ENCODE data around the gene ANXA4.
"Not testable (repeated sequence)": the region's sequence is repeated elsewhere in the genome, so short reads cannot be mapped to it uniquely, and the experiment has no call there.

Gene ANXA4

DNA sequence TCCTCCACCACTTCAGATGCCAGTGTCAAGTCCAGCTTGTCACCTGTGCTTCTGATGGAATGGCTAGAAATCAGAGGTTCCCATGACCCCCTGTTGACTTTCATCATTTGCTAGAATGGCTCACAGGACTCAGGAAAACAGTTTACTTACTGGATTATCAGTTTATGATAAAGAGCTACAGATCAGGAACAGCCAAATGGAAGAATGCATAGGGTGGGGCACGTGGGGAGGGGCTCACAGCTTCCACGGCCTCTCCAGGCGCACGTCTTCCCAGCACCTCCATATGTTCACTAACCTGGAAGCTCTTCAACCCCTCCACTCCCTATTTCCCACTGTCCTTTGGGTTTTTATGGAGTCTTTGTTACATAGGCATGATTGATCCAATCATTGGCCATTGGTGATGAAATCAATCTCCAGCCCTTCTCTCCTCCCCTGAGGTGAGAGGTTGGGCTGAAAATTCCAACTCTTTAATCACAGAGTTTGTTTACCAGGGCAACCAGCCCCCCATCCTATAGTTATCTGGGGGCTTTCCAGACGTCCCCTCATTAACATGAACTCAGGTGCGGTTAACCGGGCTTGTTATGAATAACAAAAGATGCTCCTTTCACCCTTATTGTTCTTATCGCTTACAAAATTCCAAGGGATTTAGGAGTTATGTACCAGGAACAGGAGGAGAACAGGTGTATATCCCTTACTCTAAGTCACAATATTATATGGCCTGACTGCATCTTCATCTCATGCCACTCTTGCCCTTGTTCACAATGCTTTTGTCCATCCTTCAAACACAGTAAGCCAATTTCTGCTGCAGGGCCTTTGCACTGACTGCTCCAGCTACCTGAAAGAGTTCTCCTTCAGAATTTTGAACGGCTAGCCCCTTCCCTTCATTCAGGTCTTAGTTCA, 35.2 kb downstream of the ANXA4 start:
- no peak for DNase-seq (ENCODE audit: low read depth in 2 of 2)

DNA sequence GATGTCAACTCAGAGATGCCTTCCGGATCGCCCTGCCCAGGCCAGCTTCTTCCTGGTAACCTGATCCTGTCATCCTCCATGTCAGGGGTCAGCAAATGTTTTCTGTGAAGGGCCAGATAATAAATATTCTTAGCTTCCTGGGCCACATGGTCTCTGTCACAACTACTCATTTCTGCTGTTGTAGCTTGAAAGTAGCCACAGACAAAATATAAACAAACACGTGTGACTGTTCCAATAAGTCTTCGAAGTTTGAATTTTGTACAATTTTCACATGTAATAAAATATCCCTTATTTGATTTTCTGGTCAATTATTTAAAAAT, 35.8 kb downstream of the ANXA4 start:
- DNase-seq (ENCODE audit: low read depth in 2 of 2) = no peak

DNA sequence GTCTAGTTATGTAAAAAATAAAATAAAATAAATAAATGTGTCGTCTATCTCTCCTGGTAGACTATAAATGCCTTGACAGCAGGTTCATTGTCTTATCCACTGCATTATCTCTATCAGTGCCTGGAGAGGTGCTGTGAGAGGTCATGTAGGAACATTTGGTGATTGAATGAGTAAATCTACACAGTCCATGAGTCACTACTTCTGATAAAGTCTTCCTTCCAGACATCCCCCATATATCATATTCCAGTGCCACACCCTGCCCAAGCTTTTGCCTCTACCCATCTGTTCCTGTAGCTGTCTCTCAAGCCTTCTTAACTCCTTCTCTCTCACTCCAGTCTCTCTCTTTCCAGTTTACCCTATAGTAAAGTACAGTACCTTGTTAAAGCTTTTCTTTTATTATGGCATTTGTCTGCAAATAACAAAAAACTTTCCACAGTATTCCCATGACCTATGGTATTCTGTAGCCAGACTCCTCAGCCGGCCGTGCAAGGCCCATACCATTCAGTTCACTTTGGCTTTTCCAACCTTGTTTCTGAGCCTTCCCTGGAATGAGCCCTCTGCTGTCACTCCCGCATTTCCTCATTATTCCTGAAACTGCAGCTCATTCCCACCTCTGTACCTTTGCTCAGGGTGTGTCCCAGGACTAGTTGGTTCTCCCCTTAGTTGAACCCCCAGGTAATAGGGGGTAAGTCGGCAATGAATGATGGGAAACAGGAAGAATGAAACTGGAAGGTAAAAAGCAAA, 37.5 kb downstream of the ANXA4 start:
- no peak for DNase-seq (ENCODE audit: low read depth in 2 of 2)

DNA sequence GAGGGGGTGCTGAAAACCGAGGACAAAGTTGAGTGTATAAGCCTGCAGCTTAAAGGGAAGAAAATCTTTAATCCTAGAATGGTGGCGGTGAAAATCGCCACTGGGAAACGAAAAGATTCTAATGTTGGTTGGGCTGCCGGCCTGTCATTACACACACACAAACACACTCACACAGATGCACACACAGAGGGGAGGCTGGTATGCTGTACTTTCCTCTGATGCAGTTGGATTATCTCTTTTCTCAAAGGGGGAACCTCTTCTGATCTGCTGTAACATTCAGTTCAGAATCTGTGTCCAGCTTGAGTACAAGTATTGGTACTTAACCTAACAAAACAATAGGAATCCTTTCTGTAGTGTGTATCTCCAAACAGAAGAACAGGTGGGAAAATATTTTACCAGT, 39.0 kb downstream of the ANXA4 start:
- no peak for DNase-seq (ENCODE audit: low read depth in 2 of 2)

DNA sequence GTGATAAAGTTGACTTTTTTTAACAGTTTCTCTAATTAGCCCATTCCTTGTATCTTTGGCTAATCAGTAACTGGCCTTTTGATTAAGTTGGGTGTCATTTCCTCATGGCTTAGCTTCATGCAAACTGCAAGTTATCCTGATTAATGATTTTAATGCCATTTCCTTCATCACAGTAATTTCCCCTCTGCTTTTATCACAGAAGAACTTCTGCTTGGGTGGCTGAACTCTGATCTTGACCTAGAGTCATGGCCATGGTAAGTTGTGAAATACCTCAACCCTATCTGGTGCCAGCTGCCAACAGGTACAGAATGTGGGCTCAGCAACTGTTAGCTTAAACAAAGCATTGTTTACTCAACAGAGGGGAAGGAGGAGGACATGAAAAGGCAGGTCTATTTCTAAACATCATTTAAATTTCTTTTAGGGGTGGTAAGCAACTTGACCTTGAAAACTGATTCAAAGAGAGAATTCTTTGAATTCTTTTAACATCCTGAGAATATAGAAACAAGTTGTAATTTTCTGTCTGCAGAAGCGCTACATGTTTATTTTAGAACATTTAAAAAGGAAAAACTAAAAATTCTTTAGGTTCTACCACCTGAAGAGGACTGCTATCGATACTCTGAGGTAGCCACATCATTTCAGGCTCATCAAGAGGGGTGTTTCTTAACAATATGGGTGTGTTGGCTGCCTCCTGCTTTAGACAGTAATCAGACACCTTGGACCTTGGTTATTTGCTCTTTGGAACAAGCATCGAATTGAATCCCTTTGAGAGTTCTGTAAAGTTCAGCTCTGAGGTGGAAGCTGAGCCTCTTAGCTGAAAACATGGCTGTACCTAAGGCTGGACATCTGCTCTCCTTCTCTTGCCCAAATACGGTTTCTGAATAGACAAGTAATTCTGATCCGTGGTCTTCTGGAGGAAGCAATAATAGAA, 39.7 kb downstream of the ANXA4 start:
- no peak for DNase-seq (ENCODE audit: low read depth in 2 of 2)

DNA sequence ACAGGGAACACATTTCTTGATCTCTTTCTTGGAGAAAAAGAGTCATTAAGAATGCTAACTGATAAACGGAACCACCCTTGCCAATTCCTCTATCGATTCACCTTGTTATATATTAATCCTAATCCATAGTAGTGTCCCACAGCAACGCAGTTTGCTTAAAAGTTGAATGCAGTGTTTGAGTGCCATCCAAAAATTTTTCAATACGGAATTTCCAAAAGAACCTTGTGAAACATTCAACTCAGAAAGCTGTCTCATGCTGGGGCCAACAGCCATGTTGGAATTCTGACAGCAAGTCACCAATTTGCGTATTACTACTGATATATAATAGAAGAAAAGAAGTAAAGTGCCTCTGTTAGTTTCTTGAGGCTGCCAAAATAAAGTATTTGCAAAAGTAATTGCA, 42.3 kb downstream of the ANXA4 start:
- DNase-seq (ENCODE audit: low read depth in 2 of 2) = no peak

DNA sequence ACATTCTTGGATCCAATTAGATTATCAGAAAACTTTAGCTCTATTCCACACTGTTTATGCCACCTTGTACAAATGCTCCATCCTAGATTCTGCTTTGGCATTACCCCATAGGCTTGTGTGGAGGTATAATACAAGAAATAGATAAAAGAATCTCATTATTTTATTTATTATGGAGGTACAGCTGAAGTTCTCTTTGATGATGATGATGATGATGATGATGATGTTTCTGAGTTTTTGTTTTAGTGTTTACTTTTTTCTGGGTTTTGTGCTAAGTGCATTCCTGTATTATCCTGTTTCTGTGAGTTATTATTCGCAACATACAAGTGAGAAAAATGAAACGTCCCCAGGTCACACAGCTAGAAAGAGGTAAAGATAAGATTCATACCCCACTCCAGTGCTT, 43.4 kb downstream of the ANXA4 start:
- no peak for DNase-seq (ENCODE audit: low read depth in 2 of 2)

DNA sequence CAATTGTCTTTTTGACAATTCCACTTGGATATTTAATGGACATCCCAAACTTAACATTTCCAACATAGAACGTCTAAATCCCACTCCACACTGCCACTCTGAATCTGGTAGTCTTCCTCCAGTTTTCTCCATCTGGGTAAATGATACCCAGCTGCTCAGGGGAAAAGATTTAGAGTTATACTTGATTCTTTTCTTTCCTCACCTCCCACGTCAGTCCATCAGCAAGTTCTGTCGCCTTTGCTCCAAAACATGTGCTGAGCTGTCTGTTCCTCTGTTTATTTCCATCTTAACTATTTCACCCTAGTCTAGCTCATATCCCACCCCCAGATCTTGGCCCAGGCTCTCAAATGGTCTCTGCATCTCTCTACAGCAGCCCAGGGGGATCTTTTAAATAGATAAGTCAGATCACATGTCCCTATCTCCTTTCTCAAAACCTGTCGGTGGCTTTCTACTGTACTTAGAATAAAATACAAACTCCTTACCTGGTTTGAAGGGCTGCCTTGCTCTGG, 44.2 kb downstream of the ANXA4 start:
- no peak for DNase-seq (ENCODE audit: low read depth in 2 of 2)

DNA sequence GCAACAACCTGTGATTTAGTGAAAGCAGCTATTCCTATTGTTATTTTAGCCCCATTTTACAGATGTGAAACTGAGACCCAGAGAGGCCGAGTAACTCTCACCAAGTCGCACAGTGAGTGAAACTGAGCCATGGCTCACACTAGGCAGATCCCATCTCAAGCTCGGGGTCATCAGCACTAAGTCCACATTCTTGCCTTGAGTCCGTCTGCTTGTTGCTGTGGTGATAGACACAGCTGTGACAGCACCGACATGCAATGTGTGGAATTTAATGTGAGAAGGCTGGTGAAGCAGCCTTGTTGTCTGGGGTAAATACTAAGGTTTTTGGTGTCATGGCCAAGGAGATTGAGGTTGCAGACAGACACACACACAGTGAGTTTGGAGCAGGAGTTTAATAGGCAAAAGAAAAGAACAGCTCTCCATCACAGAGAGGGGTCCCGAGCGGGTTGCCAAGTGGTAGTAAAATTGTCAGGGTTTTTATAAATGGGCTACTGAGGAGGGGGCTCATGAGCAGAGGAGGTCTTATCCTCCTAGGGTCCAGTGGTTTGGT, 47.3 kb downstream of the ANXA4 start:
- DNase-seq (ENCODE audit: low read depth in 2 of 2) = no peak

DNA sequence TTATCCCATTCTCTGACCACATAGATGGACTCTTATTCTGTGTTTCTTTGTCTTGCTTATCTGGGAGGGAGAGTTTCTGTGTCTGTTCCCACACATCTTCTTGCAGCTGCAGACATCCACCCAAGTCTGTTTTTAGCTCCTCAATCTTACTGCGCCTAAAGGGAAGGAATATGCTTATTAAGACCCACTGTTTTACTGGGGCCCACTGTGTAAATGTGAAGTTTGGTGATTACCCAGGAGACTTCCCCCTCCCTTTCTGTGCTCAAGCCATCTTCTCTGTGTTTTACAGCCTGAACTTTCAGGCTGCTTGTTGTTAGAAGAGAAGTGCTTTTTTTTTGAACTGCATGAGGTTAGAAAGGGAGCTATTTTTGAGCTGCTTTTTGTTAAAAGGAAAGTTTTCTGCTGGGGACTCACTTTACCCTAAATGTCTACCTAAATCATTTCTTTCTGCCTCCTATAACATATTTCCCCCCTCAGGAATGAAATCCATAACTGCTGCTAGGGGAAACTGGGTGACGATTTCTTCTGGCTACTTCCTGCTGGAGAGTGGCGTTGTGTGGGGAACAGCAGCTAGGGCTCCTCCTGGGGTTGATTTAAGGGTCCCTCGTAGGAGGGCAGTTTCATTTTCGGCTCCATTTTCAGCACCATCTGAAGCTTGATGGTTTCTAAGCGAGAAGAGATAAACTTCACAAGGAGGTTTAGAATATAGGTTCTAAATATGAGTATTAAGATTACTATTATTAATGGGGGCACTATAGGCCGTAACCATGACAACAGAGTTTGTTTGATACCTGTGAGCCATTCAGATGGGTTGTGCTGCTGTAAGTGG, 48.1 kb downstream of the ANXA4 start:
- no peak for DNase-seq (ENCODE audit: low read depth in 2 of 2)

DNA sequence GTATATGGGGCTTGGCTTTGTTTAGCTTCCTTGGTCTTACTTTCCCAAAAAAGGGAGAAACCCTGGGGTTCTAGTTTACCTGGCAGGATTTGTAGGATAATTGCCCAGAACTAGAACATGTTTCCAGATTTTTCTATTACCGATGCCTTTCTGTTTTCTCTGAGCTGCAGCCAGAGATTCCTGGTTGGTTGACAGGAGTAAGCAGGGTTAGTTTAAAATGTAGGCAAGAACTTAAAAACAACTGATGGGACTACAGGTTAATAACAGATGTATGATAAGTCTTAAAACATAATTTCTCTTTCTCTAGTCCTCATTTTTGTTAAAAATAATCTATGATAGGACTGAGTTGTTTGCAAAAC, 48.6 kb downstream of the ANXA4 start:
- no peak for DNase-seq (ENCODE audit: low read depth in 2 of 2)

DNA sequence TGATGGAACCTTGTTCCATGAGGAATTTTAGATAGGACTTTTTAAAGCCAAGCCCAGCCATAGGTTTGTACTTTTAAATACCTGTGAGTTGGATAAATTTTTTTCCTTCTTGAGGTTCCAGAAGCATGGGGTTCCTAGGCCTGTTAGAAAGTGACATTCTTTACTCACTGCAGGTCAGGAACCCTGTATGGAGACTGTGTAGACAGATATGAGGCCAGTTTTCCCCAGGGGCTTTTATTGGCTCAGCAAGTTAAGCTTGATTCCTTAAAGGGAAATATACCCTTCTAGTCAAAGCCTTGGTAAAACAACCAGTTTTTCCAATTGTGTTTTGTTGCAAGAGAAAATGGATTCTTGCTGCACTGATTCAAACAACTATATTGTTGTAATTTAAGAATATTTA, 49.1 kb downstream of the ANXA4 start:
- no peak for DNase-seq (ENCODE audit: low read depth in 2 of 2)

DNA sequence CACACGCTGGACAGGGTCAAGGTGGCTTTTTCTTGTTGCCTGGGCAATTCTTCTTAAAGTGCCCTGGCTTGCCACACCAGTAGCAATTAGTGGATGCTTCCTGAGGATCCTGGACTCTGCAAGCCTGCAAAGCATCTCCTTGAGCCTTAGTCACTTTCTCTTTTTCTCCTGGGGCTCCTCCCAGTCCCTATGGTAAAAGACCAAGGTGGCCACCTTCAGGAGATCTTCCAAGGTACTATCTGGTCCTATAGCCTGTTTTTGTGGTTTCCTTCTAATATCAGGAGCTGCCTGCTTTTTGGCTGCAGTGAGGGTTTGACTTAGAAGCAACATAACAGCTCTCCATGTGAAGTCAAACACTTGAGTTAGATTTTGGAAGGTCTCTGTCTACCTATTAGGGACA, 54.2 kb downstream of the ANXA4 start:
- no peak for DNase-seq (ENCODE audit: low read depth in 2 of 2)

DNA sequence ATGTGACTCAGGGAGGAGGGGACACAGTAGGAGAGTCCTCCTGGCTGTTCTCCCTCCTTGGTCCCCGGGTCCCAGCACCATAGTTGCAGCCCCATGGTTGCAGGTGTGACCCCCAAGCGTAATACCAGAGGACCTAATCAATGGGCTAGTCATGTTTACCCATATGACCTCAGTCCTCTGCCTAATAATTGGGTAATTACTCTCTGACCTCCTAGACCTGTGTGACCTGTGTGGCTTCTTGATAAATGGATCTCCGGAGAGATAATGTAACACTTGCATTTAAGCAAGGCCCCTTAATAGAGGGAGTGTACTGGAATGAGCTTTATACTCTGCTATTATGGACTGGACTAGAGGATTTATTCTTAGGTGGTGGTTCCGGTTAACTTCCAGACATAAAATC, 55.3 kb downstream of the ANXA4 start:
- DNase-seq (ENCODE audit: low read depth in 2 of 2) = no peak

DNA sequence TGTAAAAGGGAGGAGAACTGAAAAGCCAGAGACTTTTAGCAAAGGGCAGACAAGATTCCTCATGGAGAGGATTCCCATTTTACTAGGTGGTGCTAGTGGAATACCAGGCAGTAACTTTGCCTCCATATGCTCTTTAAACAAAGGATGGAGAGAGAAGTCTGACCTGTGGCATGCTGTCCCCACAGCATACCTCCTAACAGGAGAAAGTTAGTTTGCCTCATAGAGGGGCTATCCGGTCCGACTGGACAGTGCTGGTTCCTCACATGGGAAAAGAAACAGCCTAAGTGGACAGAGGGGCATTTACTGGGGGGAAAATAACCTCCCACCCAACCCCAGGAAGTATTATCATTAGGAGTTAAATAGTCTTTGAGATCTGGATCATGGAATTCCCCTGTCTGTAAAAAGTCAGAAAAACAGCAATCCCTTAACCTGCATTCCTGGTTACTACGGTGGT, 55.9 kb downstream of the ANXA4 start:
- DNase-seq (ENCODE audit: low read depth in 2 of 2) = no peak

DNA sequence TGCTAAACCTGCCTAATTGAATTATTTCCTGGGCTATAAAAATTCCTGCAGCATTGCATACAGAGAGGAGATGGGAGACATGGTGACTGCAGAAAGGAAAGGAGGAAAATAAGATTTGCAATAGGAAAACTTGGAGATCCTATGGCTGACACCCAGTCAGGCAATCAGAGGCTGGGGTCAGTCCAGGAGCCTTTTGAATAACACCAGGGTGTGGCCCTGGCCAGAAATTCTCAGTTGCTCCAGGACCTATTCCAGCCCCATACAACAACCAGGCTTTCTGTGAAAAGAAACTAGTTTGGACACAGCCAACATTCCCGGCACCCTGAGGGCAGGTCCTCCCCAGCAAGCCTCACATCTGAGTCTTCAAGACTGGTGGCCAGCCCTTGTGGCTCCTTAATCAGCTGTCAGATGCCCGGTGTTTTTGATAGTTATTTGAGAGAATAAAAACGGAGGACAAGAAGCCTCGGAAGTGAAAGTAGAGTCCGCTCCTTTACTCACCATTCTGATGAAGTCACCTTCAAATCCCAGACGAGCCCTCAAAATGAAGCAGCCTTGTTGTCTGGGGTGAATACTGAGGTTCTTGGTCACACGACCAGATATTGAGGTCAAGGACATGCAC, 56.5 kb downstream of the ANXA4 start:
- no peak for DNase-seq (ENCODE audit: low read depth in 2 of 2)

DNA sequence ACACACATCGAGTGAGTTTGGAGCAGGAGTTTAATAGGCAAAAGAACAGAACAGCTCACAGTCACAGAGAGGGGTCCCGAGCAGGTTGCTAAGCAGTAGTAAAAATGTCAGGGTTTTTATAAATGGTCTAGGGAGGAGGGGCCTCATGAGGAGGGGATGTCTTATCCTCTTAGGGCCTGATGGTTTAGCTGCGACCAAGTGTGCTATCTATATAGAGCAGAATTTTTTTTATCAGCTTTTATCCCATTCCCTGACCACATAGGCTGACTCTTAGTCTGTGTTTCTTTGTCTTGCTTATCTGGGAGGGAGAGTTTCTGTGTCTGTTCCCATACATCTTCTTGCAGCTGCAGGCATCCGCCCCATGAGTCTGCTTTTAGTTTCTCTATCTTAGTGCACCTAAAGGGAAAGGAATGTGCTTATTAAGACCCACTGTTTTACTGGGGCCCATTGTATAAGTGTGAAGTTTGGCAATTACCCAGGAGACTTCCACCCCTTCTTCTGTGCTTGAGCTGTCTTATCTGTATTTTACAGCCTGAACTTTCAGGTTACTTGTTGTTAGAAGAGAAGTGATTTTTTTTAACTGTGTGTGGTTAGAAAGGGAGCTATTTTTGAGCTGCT, 57.1 kb downstream of the ANXA4 start:
- DNase-seq (ENCODE audit: low read depth in 2 of 2) = no peak

DNA sequence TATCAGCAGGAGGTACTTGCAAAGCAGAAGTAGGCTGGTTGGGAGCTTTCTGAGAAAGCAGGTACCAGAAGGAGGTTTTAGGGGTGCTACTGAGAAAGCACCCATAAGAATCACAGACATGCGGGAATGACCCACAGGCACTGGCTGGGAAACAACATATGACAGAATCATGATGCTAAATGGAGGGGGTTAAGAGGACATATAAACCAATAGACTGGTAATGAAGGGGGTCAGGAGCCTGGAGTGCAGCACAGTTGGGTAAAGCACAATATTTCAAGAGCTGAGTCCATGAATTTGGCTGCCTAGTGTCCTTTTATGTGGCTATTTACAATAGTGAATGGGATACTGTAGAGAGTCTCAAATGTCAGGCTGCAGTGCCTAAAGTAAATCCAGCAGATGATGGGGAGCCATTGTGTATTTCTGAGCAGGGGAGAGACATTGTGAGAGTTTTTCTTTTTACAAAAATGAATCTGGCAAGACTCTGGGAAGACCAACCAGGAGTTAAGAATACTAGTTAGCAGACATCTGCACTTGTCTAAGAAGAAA, 59.9 kb downstream of the ANXA4 start:
- no peak for DNase-seq (ENCODE audit: low read depth in 2 of 2)

DNA sequence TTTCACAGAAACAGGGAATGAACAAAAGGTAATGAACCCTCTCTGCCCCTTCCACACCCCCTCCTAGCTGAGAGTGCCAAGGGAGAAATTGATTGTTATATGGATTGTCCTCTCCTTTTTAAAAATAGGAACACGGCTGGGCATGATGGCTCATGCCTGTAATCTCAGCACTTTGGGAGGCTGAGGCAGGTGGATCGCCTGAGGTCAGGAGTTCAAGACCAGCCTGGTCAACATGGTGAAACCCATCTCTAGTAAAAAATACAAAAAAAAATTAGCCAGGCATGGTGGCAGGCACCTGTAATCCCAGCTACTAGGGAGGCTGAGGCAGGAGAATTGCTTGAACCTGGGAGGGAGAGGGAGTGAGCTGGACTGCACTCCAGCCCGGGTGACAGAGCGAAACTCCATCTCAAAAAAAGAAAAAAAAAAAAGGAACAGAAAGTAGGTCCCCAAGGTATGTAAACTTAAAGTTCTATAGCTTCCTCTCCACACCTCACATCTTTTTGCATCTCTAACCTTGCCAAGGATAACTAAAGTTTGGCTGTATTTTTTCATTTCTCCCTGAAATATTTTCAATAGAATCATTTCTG, 60.9 kb downstream of the ANXA4 start:
- not testable (repeated sequence) for DNase-seq (ENCODE audit: low read depth in 2 of 2)

Measured in stimulated activated CD8-positive, alpha-beta memory T cell treated with anti-CD3 and anti-CD28 coated beads, Interleukin-2, amount 100 ng/mL, for 48 hours (primary cell).